HG02943 (cell line): ENCODE measurements around the gene PSMB8.
"Not testable (repeated sequence)": the region's sequence is repeated elsewhere in the genome, so short reads cannot be mapped to it uniquely, and the experiment has no call there.

Experiments
- ATAC-seq: cut with Tn5 transposase; IDR thresholded peaks from one replicate; pipeline ENCODE4 v1.9.1; 2021; ENCODE audit warnings: mild to moderate bottlenecking, low read depth, moderate library complexity; ENCODE audit not compliant: unreplicated experiment

The PSMB8 gene

GRCh38 chr6:32843979-32844838 lies at the start of gene PSMB8:
Gene PSMB8, minus strand, starts transcription at chr6:32844047. Its CDS starts 51 bp downstream, at chr6:32843996.
- peak; percentile 75 for ATAC-seq

GRCh38 chr6:32890831-32891230 lies 47.0 kb upstream of the PSMB8 start:
- no peak for ATAC-seq

- no peak for ATAC-seq
Measured at GRCh38 chr6:32889533-32889932, 45.7 kb upstream of the PSMB8 start.

- no peak for ATAC-seq
Measured at GRCh38 chr6:32888576-32888975, 44.7 kb upstream of the PSMB8 start.

GRCh38 chr6:32887616-32888015 lies 43.8 kb upstream of the PSMB8 start:
- no peak for ATAC-seq

GRCh38 chr6:32886681-32887383 lies 43.0 kb upstream of the PSMB8 start:
- no peak for ATAC-seq

GRCh38 chr6:32885698-32886286 lies 41.9 kb upstream of the PSMB8 start:
- ATAC-seq, result no peak

- no peak for ATAC-seq
Measured at GRCh38 chr6:32883789-32884188, 39.9 kb upstream of the PSMB8 start.

GRCh38 chr6:32882879-32883250 lies 39.0 kb upstream of the PSMB8 start:
- no peak for ATAC-seq

- not testable (repeated sequence) for ATAC-seq
Measured at GRCh38 chr6:32880962-32881361, 37.1 kb upstream of the PSMB8 start.

GRCh38 chr6:32879691-32880090 lies 35.8 kb upstream of the PSMB8 start:
- ATAC-seq, result no peak

GRCh38 chr6:32876603-32877002 lies 32.8 kb upstream of the PSMB8 start:
- no peak for ATAC-seq

- ATAC-seq, result not testable (repeated sequence)
Measured at GRCh38 chr6:32873947-32874346, 30.1 kb upstream of the PSMB8 start.

- no peak for ATAC-seq
Measured at GRCh38 chr6:32868257-32868788, 24.5 kb upstream of the PSMB8 start.

GRCh38 chr6:32867554-32868256 lies 23.9 kb upstream of the PSMB8 start:
- no peak for ATAC-seq

GRCh38 chr6:32867022-32867477 lies 23.2 kb upstream of the PSMB8 start:
- ATAC-seq, result no peak

GRCh38 chr6:32865724-32866443 lies 22.0 kb upstream of the PSMB8 start:
- no peak for ATAC-seq

GRCh38 chr6:32862725-32863124 lies 18.9 kb upstream of the PSMB8 start:
- no peak for ATAC-seq

GRCh38 chr6:32860674-32861073 lies 16.8 kb upstream of the PSMB8 start:
- ATAC-seq, result no peak

GRCh38 chr6:32858194-32858593 lies 14.3 kb upstream of the PSMB8 start:
- ATAC-seq, result no peak
